Liver (tissue), 9 donors: ENCODE data around the gene SPOP. TPM values are rescaled to one million over a fixed set of nuclear protein-coding genes. Genes with fewer than 3 reads are reported as not detected.

ENCODE experiments used
- DNase-seq: peaks from one replicate; pipeline ENCODE4 v3.0.0-alpha.2; 2017; ENCODE audit warnings: low spot score
- H3K27ac ChIP-seq, 2 donors: one replicate each; pipeline ENCODE4 v1.7.0; 2013; ENCODE audit warnings: inconsistent platforms in 2 of 2, low read length in 2 of 2, control low read depth in 1 of 2, low read depth in 1 of 2, mild to moderate bottlenecking in 1 of 2
- H3K27me3 ChIP-seq, 4 donors: one replicate each; pipeline versions ENCODE4 v1.6.1 to v1.7.0; 2013; ENCODE audit warnings: low read length in 3 of 4, inconsistent platforms in 1 of 4, mild to moderate bottlenecking in 1 of 4, moderate library complexity in 1 of 4; ENCODE audit not compliant: control insufficient read depth in 4 of 4, insufficient read depth in 4 of 4
- H3K36me3 ChIP-seq, 4 donors: one replicate each; pipeline versions ENCODE4 v1.6.1 to v1.7.0; 2013; ENCODE audit warnings: low read length in 3 of 4, mild to moderate bottlenecking in 3 of 4, low read depth in 1 of 4, moderate library complexity in 1 of 4; ENCODE audit not compliant: control insufficient read depth in 4 of 4, insufficient read depth in 3 of 4
- H3K4me1 ChIP-seq, 4 donors: one replicate each; pipeline versions ENCODE4 v1.6.1 to v1.7.0; 2013; ENCODE audit warnings: low read length in 3 of 4, mild to moderate bottlenecking in 3 of 4, moderate library complexity in 1 of 4; ENCODE audit not compliant: control insufficient read depth in 4 of 4, insufficient read depth in 4 of 4
- H3K4me3 ChIP-seq, 3 donors: one replicate each; pipeline versions ENCODE4 v1.6.1 to v1.7.0; 2013; ENCODE audit warnings: low read length in 3 of 3, control low read depth in 1 of 3, low read depth in 1 of 3, mild to moderate bottlenecking in 1 of 3
- H3K9ac ChIP-seq, 2 donors: one replicate each; pipeline ENCODE4 v1.7.0; 2013; ENCODE audit warnings: low read length in 2 of 2, mild to moderate bottlenecking in 2 of 2, moderate library complexity in 2 of 2, control low read depth in 1 of 2, low read depth in 1 of 2
- H3K9me3 ChIP-seq, 4 donors: one replicate each; pipeline versions ENCODE4 v1.6.1 to v1.7.0; 2013; ENCODE audit warnings: low read length in 3 of 4; ENCODE audit not compliant: control insufficient read depth in 4 of 4
- EGR1 ChIP-seq, 2 donors: IDR thresholded peaks; 2 replicates each; pipeline ENCODE4 v1.6.1; 2016 to 2018; ENCODE audit warnings: antibody characterized with exemption in 2 of 2, low read depth in 2 of 2
- FOXA2 ChIP-seq: IDR thresholded peaks from 2 replicates; pipeline ENCODE4 v1.6.1; 2016; ENCODE audit warnings: antibody characterized with exemption
- HNF4A ChIP-seq, 2 donors: conservative IDR thresholded peaks; 2 replicates each; pipeline ENCODE4 v1.6.1; 2016; ENCODE audit warnings: antibody characterized with exemption in 2 of 2, mild to moderate bottlenecking in 2 of 2
- JUND ChIP-seq, 2 donors: IDR thresholded peaks; 2 replicates each; pipeline ENCODE4 v1.6.1; 2016; ENCODE audit warnings: antibody characterized with exemption in 2 of 2
- NR2F2 ChIP-seq: IDR thresholded peaks from 2 replicates; pipeline ENCODE4 v1.6.1; 2016; ENCODE audit warnings: antibody characterized with exemption
- RAD21 ChIP-seq, 2 donors: IDR thresholded peaks; 2 replicates each; pipeline ENCODE4 v1.6.1; 2016; ENCODE audit warnings: antibody characterized with exemption in 2 of 2, mild to moderate bottlenecking in 2 of 2
- RXRA ChIP-seq, 2 donors: IDR thresholded peaks; 2 replicates each; pipeline ENCODE4 v1.6.1; 2017 to 2018; ENCODE audit warnings: antibody characterized with exemption in 2 of 2, mild to moderate bottlenecking in 1 of 2
- YY1 ChIP-seq: IDR thresholded peaks from 2 replicates; pipeline ENCODE4 v1.6.1; 2016; ENCODE audit warnings: antibody characterized with exemption, mild to moderate bottlenecking
- WGBS: extraction: QIAGEN DNeasy Blood & Tissue Kit; methylation state at CpG from one replicate; pipeline ENCODE4 v1.1.7; 2013; 5-methylcytosine and 5-hydroxymethylcytosine counted together
- polyA plus RNA-seq, 2 donors: library from polyadenylated mRNA; stranded (reverse) in 1 of 2; unstranded in 1 of 2; fragments of 200-250 nt in 1 of 2; fragments of >200 nt in 1 of 2; fragmentation: Nextera tagmentation in 1 of 2; extraction: Ambion mirVana in 1 of 2; gene quantifications; one replicate each; pipeline versions ENCODE4 v1.2.1 to v1.2.3, GENCODE V29; 2013 to 2015
- total RNA-seq, 2 donors: library from RNA; depleted of rRNA; stranded (reverse); fragments of >200 nt; gene quantifications; one replicate each; pipeline ENCODE4 v1.2.3, GENCODE V29; 2014
- TF ChIP-seq, protein P1 (sequence below): fragments of 150-350 bp; IDR thresholded peaks from 2 replicates; pipeline ENCODE4 v1.5.1; 2017; ENCODE audit warnings: improper control_type of control experiment, low read depth, low read length; ENCODE audit not compliant: missing input control
- TF ChIP-seq, protein P2 (sequence below): IDR thresholded peaks from 2 replicates; pipeline ENCODE4 v1.6.1; 2016; ENCODE audit warnings: antibody characterized with exemption, mild to moderate bottlenecking
- TF ChIP-seq, protein P3 (sequence below): IDR thresholded peaks from 2 replicates; pipeline ENCODE4 v1.6.1; 2016; ENCODE audit warnings: antibody characterized with exemption
- TF ChIP-seq, protein P4 (sequence below): IDR thresholded peaks from 2 replicates; pipeline ENCODE4 v1.6.1; 2016; ENCODE audit warnings: antibody characterized with exemption
- donor health status: healthy.
- donor health status: healthy.
- donor health status: healthy.
- donor health status: healthy.
- donor health status: healthy.

Gene SPOP
- total and polyA plus RNA-seq, 4 donors, result 21.6 to 50.8 (median 42.4) TPM

DNA sequence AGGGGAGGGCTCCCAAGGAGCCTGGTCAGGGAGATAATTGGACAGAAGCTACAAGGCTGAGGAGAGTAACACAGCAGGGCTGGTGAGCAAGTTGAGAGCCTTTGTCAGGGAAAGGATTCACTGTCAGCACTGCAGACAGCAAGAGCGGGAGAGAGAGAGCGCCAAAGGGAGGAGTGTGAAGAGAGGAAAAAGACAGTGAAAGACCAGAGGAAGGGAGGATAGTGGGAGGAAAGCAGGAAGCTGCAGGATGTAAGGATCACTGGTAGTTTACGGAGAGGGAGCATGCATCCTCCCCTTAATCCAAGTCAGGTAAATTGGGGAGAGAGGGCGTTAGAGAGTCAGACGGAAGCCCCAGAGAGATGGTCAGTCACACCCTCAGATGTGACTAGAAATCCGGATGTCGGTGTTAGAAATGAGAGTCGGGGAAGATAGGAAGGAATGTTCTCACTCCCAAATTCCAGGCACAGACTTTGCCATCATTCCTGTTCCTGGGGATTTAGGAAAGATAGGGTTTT lies 13.8 kb upstream of the SPOP start (continued):
- no peak for TF ChIP-seq NR2F2

DNA sequence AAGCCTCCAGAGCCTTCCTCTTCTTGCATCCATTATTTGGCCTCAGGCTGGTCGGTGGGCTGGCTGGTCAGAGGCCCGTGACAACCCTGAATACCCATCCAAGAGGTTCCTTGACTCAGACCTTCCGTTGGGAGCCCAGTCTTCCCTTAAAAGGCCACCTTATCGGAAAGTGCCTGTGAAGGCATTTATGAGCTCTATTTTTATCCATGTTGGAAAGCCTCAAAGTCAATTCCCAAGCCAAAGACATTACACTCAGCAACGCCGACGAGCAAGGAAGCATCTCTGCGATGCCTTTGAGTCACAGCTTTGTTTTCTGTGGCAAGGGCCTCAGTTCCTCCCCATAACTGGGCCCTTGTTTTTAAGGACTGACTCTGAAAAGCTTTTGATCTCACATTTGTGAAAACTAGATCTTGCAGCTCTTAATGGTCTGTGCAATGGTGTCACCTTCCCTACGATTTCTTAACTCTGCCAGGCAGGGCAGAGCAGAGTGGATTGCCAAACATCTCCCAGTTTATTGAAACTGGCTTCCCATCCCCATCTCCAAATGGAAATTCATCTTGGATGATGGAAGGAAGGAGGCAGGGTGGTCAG lies 13.3 kb upstream of the SPOP start:
- Histone ChIP-seq H3K9ac (no peak overlapping the region), H3K36me3 (no peaks in the 10 kb centered on the region), H3K4me3 (no peak overlapping the region), H3K4me1 (peaks cover 0 to 8% (median 7%) of the 10 kb centered on the region in 4 donors), H3K27ac (no peak overlapping the region), H3K27me3 (no peaks in the 10 kb centered on the region), H3K9me3 (no peaks in the 10 kb centered on the region)
- no peak for DNase-seq
- WGBS, result 80% methylated on average over 9 of the region's 9 CpGs
- TF ChIP-seq YY1 (no peak), RAD21 (IDR thresholded peaks at IDR 0.05) (peak in 1 of 2 donors; percentile 4), EGR1 (IDR thresholded peaks at IDR 0.05; ENCODE audit: low read depth in 2 of 2) (no peak)
- TF ChIP-seq, protein P1, sequence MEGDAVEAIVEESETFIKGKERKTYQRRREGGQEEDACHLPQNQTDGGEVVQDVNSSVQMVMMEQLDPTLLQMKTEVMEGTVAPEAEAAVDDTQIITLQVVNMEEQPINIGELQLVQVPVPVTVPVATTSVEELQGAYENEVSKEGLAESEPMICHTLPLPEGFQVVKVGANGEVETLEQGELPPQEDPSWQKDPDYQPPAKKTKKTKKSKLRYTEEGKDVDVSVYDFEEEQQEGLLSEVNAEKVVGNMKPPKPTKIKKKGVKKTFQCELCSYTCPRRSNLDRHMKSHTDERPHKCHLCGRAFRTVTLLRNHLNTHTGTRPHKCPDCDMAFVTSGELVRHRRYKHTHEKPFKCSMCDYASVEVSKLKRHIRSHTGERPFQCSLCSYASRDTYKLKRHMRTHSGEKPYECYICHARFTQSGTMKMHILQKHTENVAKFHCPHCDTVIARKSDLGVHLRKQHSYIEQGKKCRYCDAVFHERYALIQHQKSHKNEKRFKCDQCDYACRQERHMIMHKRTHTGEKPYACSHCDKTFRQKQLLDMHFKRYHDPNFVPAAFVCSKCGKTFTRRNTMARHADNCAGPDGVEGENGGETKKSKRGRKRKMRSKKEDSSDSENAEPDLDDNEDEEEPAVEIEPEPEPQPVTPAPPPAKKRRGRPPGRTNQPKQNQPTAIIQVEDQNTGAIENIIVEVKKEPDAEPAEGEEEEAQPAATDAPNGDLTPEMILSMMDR, result no peak

DNA sequence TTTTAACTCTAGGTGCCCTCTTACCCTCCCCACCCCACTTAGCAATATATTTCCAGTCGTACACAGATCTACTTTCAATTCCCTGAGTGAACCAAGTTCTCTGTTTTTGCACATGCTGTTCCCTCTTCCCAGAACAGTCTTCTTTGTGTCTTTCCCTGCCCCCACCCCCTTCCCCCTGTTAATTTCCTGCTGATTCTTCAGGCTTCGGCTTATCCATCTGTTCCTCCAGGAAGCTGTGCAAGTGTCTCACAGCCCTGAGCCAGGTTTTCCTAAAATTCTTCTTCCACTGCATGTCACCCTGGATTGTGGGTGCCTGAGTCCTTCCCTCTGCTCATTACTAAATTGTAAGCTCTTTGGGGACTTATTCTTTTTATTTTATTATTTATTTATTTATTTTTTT lies 12.4 kb upstream of the SPOP start:
- 68% methylated on average over 2 of the region's 2 CpGs for WGBS
- no peaks in the 10 kb centered on the region for H3K27me3 ChIP-seq
- H3K27ac ChIP-seq, result no peak overlapping the region
- H3K4me3 ChIP-seq, result no peak overlapping the region
- TF ChIP-seq, protein P2, sequence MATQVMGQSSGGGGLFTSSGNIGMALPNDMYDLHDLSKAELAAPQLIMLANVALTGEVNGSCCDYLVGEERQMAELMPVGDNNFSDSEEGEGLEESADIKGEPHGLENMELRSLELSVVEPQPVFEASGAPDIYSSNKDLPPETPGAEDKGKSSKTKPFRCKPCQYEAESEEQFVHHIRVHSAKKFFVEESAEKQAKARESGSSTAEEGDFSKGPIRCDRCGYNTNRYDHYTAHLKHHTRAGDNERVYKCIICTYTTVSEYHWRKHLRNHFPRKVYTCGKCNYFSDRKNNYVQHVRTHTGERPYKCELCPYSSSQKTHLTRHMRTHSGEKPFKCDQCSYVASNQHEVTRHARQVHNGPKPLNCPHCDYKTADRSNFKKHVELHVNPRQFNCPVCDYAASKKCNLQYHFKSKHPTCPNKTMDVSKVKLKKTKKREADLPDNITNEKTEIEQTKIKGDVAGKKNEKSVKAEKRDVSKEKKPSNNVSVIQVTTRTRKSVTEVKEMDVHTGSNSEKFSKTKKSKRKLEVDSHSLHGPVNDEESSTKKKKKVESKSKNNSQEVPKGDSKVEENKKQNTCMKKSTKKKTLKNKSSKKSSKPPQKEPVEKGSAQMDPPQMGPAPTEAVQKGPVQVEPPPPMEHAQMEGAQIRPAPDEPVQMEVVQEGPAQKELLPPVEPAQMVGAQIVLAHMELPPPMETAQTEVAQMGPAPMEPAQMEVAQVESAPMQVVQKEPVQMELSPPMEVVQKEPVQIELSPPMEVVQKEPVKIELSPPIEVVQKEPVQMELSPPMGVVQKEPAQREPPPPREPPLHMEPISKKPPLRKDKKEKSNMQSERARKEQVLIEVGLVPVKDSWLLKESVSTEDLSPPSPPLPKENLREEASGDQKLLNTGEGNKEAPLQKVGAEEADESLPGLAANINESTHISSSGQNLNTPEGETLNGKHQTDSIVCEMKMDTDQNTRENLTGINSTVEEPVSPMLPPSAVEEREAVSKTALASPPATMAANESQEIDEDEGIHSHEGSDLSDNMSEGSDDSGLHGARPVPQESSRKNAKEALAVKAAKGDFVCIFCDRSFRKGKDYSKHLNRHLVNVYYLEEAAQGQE, result no peak
- TF ChIP-seq RXRA (IDR thresholded peaks at IDR 0.05) (no peak), EGR1 (IDR thresholded peaks at IDR 0.05; ENCODE audit: low read depth in 2 of 2) (no peak)
- H3K9me3 ChIP-seq, result no peaks in the 10 kb centered on the region
- peaks cover 0 to 6% (median 5%) of the 10 kb centered on the region in 4 donors for H3K4me1 ChIP-seq
- no peaks in the 10 kb centered on the region for H3K36me3 ChIP-seq
- no peak for DNase-seq
- H3K9ac ChIP-seq, result no peak overlapping the region

DNA sequence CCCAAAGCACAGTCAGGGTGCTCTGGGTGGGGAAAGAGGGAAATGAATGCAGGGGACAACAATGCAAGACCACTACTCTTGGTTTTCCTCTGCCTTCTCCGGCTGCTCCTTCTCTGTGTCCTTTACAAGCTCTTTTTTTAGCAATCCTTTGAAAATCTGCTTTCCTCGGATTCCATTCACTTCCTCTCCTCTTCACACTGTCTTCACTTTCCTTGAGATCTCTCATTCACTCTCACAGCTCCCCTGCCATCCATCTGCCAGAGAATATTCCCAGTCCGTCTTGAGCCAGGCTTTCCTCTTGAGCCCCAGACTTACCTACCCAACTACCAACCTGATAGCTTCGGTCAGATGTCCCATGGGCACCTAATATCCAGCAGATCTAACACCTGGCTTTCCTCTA lies 11.0 kb upstream of the SPOP start:
- H3K9ac ChIP-seq, result no peak overlapping the region
- no peaks in the 10 kb centered on the region for H3K27me3 ChIP-seq
- no peak overlapping the region for H3K4me3 ChIP-seq
- H3K9me3 ChIP-seq, result no peaks in the 10 kb centered on the region
- no peak for DNase-seq
- H3K4me1 ChIP-seq, result no peaks in the 10 kb centered on the region
- no peak overlapping the region for H3K27ac ChIP-seq
- WGBS, result 88% methylated on average over 4 of the region's 4 CpGs
- no peaks in the 10 kb centered on the region for H3K36me3 ChIP-seq
- TF ChIP-seq JUND (IDR thresholded peaks at IDR 0.05) (no peak), FOXA2 (no peak), HNF4A (conservative IDR thresholded peaks at IDR 0.05) (no peak), EGR1 (IDR thresholded peaks at IDR 0.05; ENCODE audit: low read depth in 2 of 2) (no peak), YY1 (no peak), RXRA (IDR thresholded peaks at IDR 0.05) (no peak)
- TF ChIP-seq, protein P3, sequence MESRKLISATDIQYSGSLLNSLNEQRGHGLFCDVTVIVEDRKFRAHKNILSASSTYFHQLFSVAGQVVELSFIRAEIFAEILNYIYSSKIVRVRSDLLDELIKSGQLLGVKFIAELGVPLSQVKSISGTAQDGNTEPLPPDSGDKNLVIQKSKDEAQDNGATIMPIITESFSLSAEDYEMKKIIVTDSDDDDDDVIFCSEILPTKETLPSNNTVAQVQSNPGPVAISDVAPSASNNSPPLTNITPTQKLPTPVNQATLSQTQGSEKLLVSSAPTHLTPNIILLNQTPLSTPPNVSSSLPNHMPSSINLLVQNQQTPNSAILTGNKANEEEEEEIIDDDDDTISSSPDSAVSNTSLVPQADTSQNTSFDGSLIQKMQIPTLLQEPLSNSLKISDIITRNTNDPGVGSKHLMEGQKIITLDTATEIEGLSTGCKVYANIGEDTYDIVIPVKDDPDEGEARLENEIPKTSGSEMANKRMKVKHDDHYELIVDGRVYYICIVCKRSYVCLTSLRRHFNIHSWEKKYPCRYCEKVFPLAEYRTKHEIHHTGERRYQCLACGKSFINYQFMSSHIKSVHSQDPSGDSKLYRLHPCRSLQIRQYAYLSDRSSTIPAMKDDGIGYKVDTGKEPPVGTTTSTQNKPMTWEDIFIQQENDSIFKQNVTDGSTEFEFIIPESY, result no peak
- TF ChIP-seq, protein P4, sequence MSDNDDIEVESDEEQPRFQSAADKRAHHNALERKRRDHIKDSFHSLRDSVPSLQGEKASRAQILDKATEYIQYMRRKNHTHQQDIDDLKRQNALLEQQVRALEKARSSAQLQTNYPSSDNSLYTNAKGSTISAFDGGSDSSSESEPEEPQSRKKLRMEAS, result no peak
- TF ChIP-seq, protein P1, result no peak
